ENCODE measurements around the gene GRID1.

DNA sequence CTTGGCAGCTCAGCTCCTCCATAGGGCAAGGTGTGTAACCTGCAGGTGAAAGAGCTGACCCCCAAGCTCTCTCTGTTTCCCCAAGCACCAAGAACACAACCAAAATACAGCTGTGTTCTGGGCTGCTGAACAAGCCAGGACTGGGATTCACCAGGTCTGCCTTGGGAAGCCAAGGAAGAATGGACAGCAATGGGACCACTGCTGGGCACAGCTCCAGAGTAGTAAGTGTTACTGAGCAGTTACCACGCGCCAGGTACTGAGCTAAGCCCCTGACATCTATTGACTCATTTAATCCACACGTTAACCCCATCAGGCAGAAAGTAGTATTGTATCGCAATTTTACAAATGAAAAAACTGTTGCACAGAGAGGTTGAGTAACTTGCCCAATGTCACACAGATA, 168.3 kb downstream of the GRID1 start:
- TF ChIP-seq, protein P1, sequence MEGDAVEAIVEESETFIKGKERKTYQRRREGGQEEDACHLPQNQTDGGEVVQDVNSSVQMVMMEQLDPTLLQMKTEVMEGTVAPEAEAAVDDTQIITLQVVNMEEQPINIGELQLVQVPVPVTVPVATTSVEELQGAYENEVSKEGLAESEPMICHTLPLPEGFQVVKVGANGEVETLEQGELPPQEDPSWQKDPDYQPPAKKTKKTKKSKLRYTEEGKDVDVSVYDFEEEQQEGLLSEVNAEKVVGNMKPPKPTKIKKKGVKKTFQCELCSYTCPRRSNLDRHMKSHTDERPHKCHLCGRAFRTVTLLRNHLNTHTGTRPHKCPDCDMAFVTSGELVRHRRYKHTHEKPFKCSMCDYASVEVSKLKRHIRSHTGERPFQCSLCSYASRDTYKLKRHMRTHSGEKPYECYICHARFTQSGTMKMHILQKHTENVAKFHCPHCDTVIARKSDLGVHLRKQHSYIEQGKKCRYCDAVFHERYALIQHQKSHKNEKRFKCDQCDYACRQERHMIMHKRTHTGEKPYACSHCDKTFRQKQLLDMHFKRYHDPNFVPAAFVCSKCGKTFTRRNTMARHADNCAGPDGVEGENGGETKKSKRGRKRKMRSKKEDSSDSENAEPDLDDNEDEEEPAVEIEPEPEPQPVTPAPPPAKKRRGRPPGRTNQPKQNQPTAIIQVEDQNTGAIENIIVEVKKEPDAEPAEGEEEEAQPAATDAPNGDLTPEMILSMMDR (conservative IDR thresholded peaks at IDR 0.05), result no peak
- TF ChIP-seq EZH2 (IDR thresholded peaks at IDR 0.05; ENCODE audit: low read depth), result no peak
